Measurements from ENCODE around the gene CGN.

DNA sequence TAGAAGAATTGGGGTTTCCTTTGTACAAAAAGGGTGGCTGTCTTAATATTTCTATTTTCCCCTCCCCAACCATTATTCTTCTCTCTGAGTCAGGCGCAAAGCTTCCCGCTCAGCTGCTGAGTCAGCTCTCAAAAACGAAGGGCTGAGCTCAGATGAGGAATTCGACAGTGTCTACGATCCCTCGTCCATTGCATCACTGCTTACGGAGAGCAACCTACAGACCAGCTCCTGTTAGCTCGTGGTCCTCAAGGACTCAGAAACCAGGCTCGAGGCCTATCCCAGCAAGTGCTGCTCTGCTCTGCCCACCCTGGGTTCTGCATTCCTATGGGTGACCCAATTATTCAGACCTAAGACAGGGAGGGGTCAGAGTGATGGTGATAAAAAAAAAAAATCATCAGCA lies 25.9 kb downstream of the CGN start:
- TF ChIP-seq, protein P1, sequence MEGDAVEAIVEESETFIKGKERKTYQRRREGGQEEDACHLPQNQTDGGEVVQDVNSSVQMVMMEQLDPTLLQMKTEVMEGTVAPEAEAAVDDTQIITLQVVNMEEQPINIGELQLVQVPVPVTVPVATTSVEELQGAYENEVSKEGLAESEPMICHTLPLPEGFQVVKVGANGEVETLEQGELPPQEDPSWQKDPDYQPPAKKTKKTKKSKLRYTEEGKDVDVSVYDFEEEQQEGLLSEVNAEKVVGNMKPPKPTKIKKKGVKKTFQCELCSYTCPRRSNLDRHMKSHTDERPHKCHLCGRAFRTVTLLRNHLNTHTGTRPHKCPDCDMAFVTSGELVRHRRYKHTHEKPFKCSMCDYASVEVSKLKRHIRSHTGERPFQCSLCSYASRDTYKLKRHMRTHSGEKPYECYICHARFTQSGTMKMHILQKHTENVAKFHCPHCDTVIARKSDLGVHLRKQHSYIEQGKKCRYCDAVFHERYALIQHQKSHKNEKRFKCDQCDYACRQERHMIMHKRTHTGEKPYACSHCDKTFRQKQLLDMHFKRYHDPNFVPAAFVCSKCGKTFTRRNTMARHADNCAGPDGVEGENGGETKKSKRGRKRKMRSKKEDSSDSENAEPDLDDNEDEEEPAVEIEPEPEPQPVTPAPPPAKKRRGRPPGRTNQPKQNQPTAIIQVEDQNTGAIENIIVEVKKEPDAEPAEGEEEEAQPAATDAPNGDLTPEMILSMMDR (IDR thresholded peaks at IDR 0.05) = no peak
- TF ChIP-seq POLR2AphosphoS5 (IDR thresholded peaks at IDR 0.05) (no peak), EP300 (IDR thresholded peaks at IDR 0.05) (no peak), POLR2A (IDR thresholded peaks at IDR 0.05; ENCODE audit: low read depth) (no peak)

Measured in esophagus muscularis mucosa (tissue), 4 donors.